Hepatocyte (in vitro differentiated cells): ENCODE data around the gene CHAD. TPM values are rescaled to one million over a fixed set of nuclear protein-coding genes. Genes with fewer than 3 reads are reported as not detected.
"Not testable (repeated sequence)": the region's sequence is repeated elsewhere in the genome, so short reads cannot be mapped to it uniquely, and the experiment has no call there.

Source experiments
- DNase-seq: peaks from one replicate; pipeline ENCODE4 v3.0.0-alpha.2; 2016; ENCODE audit warnings: low spot score
- H2AFZ ChIP-seq: fragments of 200-600 bp; sonication (generic); 2 replicates; pipeline ENCODE4 v1.6.0; 2016; ENCODE audit warnings: antibody characterized with exemption, mild to moderate bottlenecking
- H3K27ac ChIP-seq: fragments of 200-600 bp; sonication (generic); 2 replicates; pipeline ENCODE4 v1.5.1; 2016; ENCODE audit warnings: mild to moderate bottlenecking
- H3K27me3 ChIP-seq: fragments of 200-600 bp; sonication (generic); 2 replicates; pipeline ENCODE4 v1.6.1; 2016
- H3K36me3 ChIP-seq: fragments of 200-600 bp; sonication (generic); replicated peaks from 2 replicates; pipeline ENCODE4 v1.5.1; 2016; ENCODE audit warnings: low read depth; ENCODE audit not compliant: insufficient read depth
- H3K4me1 ChIP-seq: fragments of 200-600 bp; sonication (generic); 2 replicates; pipeline ENCODE4 v1.5.1; 2016; ENCODE audit warnings: mild to moderate bottlenecking, moderate library complexity; ENCODE audit not compliant: insufficient read depth
- H3K4me2 ChIP-seq: fragments of 200-600 bp; sonication (generic); 2 replicates; pipeline ENCODE4 v1.6.0; 2016
- H3K4me3 ChIP-seq: fragments of 200-600 bp; sonication (generic); 2 replicates; pipeline ENCODE4 v1.5.1; 2016; ENCODE audit warnings: mild to moderate bottlenecking
- H3K79me2 ChIP-seq: fragments of 200-600 bp; sonication (generic); 2 replicates; pipeline ENCODE4 v1.6.0; 2017; ENCODE audit warnings: mild to moderate bottlenecking
- H3K9me2 ChIP-seq: fragments of 200-600 bp; sonication (generic); replicated peaks from 2 replicates; pipeline ENCODE4 v1.6.0; 2017; ENCODE audit warnings: mild to moderate bottlenecking; ENCODE audit not compliant: insufficient read depth
- H3K9me3 ChIP-seq: fragments of 200-600 bp; sonication (generic); 2 replicates; pipeline ENCODE4 v1.5.1; 2016; ENCODE audit warnings: low read depth, mild to moderate bottlenecking
- H4K20me1 ChIP-seq: fragments of 200-600 bp; sonication (generic); 2 replicates; pipeline ENCODE4 v1.6.0; 2016; ENCODE audit warnings: mild to moderate bottlenecking; ENCODE audit not compliant: insufficient read depth, poor library complexity, severe bottlenecking
- CTCF ChIP-seq: fragments of 200-600 bp; sonication (generic); IDR thresholded peaks from 2 replicates; pipeline ENCODE4 v1.5.1; 2016; ENCODE audit warnings: antibody characterized with exemption, mild to moderate bottlenecking; ENCODE audit not compliant: poor library complexity
- EZH2 ChIP-seq: fragments of 200-600 bp; sonication (generic); IDR thresholded peaks from 2 replicates; pipeline ENCODE4 v1.6.1; 2016; ENCODE audit warnings: antibody characterized with exemption, mild to moderate bottlenecking, borderline replicate concordance
- EZH2phosphoT487 ChIP-seq: fragments of 200-600 bp; sonication (generic); IDR thresholded peaks from one replicate; pipeline ENCODE4 v1.6.1; 2018; ENCODE audit warnings: antibody characterized with exemption, mild to moderate bottlenecking, low read depth, moderate library complexity; ENCODE audit not compliant: unreplicated experiment, severe bottlenecking
- WGBS: methylation state at CpG from one replicate; pipeline ENCODE4 v1.1.6; 2016; ENCODE audit warnings: low lambda C conversion rate; ENCODE audit errors: missing lambda C conversion rate; 5-methylcytosine and 5-hydroxymethylcytosine counted together
- polyA plus RNA-seq: library from polyadenylated mRNA; unstranded; fragments of >200 nt; fragmentation: Nextera tagmentation; extraction: Ambion mirVana; gene quantifications from 2 replicates; pipeline ENCODE4 v1.2.1, GENCODE V29; 2016
- total RNA-seq: library from RNA; depleted of rRNA; stranded (reverse); fragments of >200 nt; gene quantifications from 2 replicates; pipeline ENCODE4 v1.2.3, GENCODE V29; 2014

CHAD gene
- total and polyA plus RNA-seq, 2 experiments from 2014 or later = 0.20 to 1.8 TPM

DNA sequence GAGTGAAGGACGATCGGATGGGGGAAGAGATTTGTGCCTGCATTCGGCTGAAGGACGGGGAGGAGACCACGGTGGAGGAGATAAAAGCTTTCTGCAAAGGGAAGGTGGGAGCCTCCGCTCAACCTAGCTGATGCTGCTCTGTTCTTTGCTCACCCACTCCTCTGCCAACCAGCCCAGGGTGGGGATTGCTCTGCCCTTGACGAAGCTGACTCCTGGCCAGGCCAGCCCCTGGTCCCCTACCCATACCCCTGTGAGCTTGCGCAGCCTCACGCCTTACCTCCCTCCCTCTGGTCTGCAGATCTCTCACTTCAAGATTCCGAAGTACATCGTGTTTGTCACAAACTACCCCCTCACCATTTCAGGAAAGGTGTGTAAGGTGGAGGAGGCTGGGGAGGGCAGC, 5.2 kb upstream of the CHAD start:
- WGBS = 96% methylated on average over 11 of the region's 11 CpGs
- Histone ChIP-seq H2AFZ (no peak overlapping the region), H3K4me3 (no peak overlapping the region), H3K9me2 (no peaks in the 10 kb centered on the region), H3K79me2 (no peaks in the 10 kb centered on the region), H3K27ac (no peak overlapping the region), H3K27me3 (no peaks in the 10 kb centered on the region), H3K9me3 (no peaks in the 10 kb centered on the region), H4K20me1 (no peaks in the 10 kb centered on the region), H3K4me2 (no peak overlapping the region), H3K36me3 (no peaks in the 10 kb centered on the region), H3K4me1 (peaks cover 5% of the 10 kb centered on the region)
- DNase-seq = no peak
- no peak for TF ChIP-seq CTCF
- TF ChIP-seq EZH2 = no peak
- no peak for TF ChIP-seq EZH2phosphoT487

GRCh38 chr17:50472761-50473161, 4.1 kb upstream of the CHAD start:
- WGBS = 83% methylated on average over 13 of the region's 13 CpGs

GRCh38 chr17:50472286-50472685, 3.6 kb upstream of the CHAD start:
- H3K9me3 ChIP-seq = no peaks in the 10 kb centered on the region
- no peaks in the 10 kb centered on the region for H3K79me2 ChIP-seq
- peaks cover 3% of the 10 kb centered on the region for H3K4me1 ChIP-seq
- DNase-seq = no peak
- H2AFZ ChIP-seq = no peak overlapping the region
- WGBS = 98% methylated on average over 9 of the region's 10 CpGs
- H3K4me2 ChIP-seq = no peak overlapping the region
- H3K27ac ChIP-seq = no peak overlapping the region
- H4K20me1 ChIP-seq = no peaks in the 10 kb centered on the region
- no peaks in the 10 kb centered on the region for H3K36me3 ChIP-seq
- no peaks in the 10 kb centered on the region for H3K27me3 ChIP-seq
- H3K4me3 ChIP-seq = no peak overlapping the region
- H3K9me2 ChIP-seq = no peaks in the 10 kb centered on the region
- TF ChIP-seq CTCF (no peak), EZH2phosphoT487 (no peak), EZH2 (no peak)

More at GRCh38 chr17:50472761-50473161, 4.1 kb upstream of the CHAD start:
- H3K27ac ChIP-seq, H3K4me1 ChIP-seq, H3K27me3 ChIP-seq, H3K36me3 ChIP-seq, H2AFZ ChIP-seq, H3K9me2 ChIP-seq, H3K4me2 ChIP-seq, DNase-seq, H3K79me2 ChIP-seq, H3K4me3 ChIP-seq, H3K9me3 ChIP-seq, H4K20me1 ChIP-seq: not testable (repeated sequence)
- peak; percentile 20 for TF ChIP-seq CTCF
